IMR-90 (cell line): ENCODE results near the gene RBM5. TPM values are rescaled to one million over a fixed set of nuclear protein-coding genes. Genes with fewer than 3 reads are reported as not detected.

ENCODE experiments used
- ATAC-seq: fragments of 200-7000 bp; cut with Tn5 transposase; 2 replicates; pipeline ENCODE4 v1.9.1; 2020; ENCODE audit warnings: low read depth, mild to moderate bottlenecking, moderate library complexity
- BruUV-seq: library from RNA; stranded (reverse); fragments of 400-500 nt; replicated peaks from 2 replicates; lab custom pipeline; 2021; lab: Mats Ljungman, UMichigan
- CTCF ChIA-PET: fragments of 300-600 bp; formaldehyde crosslinking; extraction: SDS; loops from one replicate; lab custom pipeline; 2021; ENCODE audit warnings: antibody characterized with exemption; lab: Yijun Ruan, JAX
- POLR2A ChIA-PET: fragments of 300-600 bp; sonication (Branson Sonifier 250); formaldehyde crosslinking; loops from one replicate; lab custom pipeline; 2022; ENCODE audit warnings: antibody characterized with exemption; ENCODE audit not compliant: unreplicated experiment; lab: Charles Lee
- DNase-seq: peaks from one replicate; pipeline ENCODE4 v3.0.0; 2013
- H2AFZ ChIP-seq: replicated peaks from 2 replicates; pipeline ENCODE3; 2013; ENCODE audit warnings: low read length, mild to moderate bottlenecking; ENCODE audit not compliant: poor library complexity
- H2AK5ac ChIP-seq: 2 replicates; pipeline ENCODE4 v1.6.1; 2013; ENCODE audit warnings: low read depth, low read length, inconsistent platforms
- H2AK9ac ChIP-seq: replicated peaks from 2 replicates; pipeline ENCODE3; 2013; ENCODE audit warnings: mild to moderate bottlenecking, low read depth, low read length, moderate library complexity; ENCODE audit not compliant: poor library complexity
- H2BK120ac ChIP-seq: 2 replicates; pipeline ENCODE4 v1.6.1; 2013; ENCODE audit warnings: low read depth, low read length, inconsistent platforms
- H2BK15ac ChIP-seq: 3 replicates; pipeline ENCODE4 v1.6.1; 2013; ENCODE audit warnings: low read depth, low read length, inconsistent platforms
- H2BK20ac ChIP-seq: 2 replicates; pipeline ENCODE4 v1.6.1; 2013; ENCODE audit warnings: low read depth, mild to moderate bottlenecking, inconsistent platforms, low read length, moderate library complexity
- H2BK5ac ChIP-seq: 2 replicates; pipeline ENCODE4 v1.6.1; 2013; ENCODE audit warnings: mild to moderate bottlenecking, low read depth, low read length, inconsistent platforms; ENCODE audit not compliant: poor library complexity, severe bottlenecking
- H3K14ac ChIP-seq: replicated peaks from 2 replicates; pipeline ENCODE4 v1.6.1; 2013; ENCODE audit warnings: low read depth, low read length, inconsistent platforms
- H3K18ac ChIP-seq: 2 replicates; pipeline ENCODE4 v1.6.1; 2013; ENCODE audit warnings: low read depth, low read length, control low read depth
- H3K23ac ChIP-seq: 2 replicates; pipeline ENCODE4 v1.6.1; 2013; ENCODE audit warnings: low read depth, low read length, inconsistent platforms
- H3K27ac ChIP-seq: 2 replicates; pipeline ENCODE4 v1.5.1; 2013; ENCODE audit warnings: mild to moderate bottlenecking, control low read depth, low read length; ENCODE audit not compliant: insufficient read depth
- H3K27me3 ChIP-seq: 2 replicates; pipeline ENCODE4 v1.6.1; 2013; ENCODE audit warnings: low read length; ENCODE audit not compliant: control insufficient read depth, insufficient read depth
- H3K36me3 ChIP-seq: 2 replicates; pipeline ENCODE4 v1.6.1; 2013; ENCODE audit warnings: low read length, mixed read lengths; ENCODE audit not compliant: control insufficient read depth, insufficient read depth
- H3K4ac ChIP-seq: 2 replicates; pipeline ENCODE4 v1.6.1; 2013; ENCODE audit warnings: low read depth, low read length, inconsistent platforms
- H3K4me1 ChIP-seq: 2 replicates; pipeline ENCODE4 v1.6.1; 2013; ENCODE audit warnings: low read length, mixed read lengths; ENCODE audit not compliant: control insufficient read depth, insufficient read depth
- H3K4me2 ChIP-seq: 2 replicates; pipeline ENCODE4 v1.6.1; 2013; ENCODE audit warnings: low read depth, mild to moderate bottlenecking, control low read depth, low read length, moderate library complexity
- H3K4me3 ChIP-seq: 2 replicates; pipeline ENCODE4 v1.5.1; 2013; ENCODE audit warnings: low read depth, mild to moderate bottlenecking, control low read depth, low read length, moderate library complexity; ENCODE audit not compliant: insufficient read depth
- H3K56ac ChIP-seq: 2 replicates; pipeline ENCODE4 v1.6.1; 2013; ENCODE audit warnings: low read length, inconsistent platforms; ENCODE audit not compliant: insufficient read depth; ENCODE audit errors: extremely low read depth
- H3K79me1 ChIP-seq, 2 experiments: 2 replicates each; pipeline ENCODE4 v1.6.1; 2013; ENCODE audit warnings: low read length in 2 of 2, inconsistent platforms in 1 of 2, low read depth in 1 of 2
- H3K9ac ChIP-seq: 2 replicates; pipeline ENCODE4 v1.6.1; 2013; ENCODE audit warnings: low read depth, low read length, control low read depth
- H3K9me1 ChIP-seq: 2 replicates; pipeline ENCODE4 v1.6.1; 2013; ENCODE audit warnings: low read length, inconsistent platforms; ENCODE audit not compliant: insufficient read depth
- H3K9me3 ChIP-seq: 2 replicates; pipeline ENCODE4 v1.6.1; 2013; ENCODE audit warnings: low read length; ENCODE audit not compliant: control insufficient read depth, insufficient read depth
- H4K20me1 ChIP-seq: 2 replicates; pipeline ENCODE4 v1.6.1; 2013; ENCODE audit warnings: low read length, inconsistent platforms; ENCODE audit not compliant: insufficient read depth
- H4K5ac ChIP-seq: 2 replicates; pipeline ENCODE4 v1.6.1; 2013; ENCODE audit warnings: mild to moderate bottlenecking, low read depth, low read length, control low read depth
- H4K8ac ChIP-seq, 2 experiments: 2 replicates each; pipeline ENCODE4 v1.6.1; 2013; ENCODE audit warnings: low read depth in 2 of 2, low read length in 2 of 2, control low read depth in 1 of 2, inconsistent platforms in 1 of 2
- H4K91ac ChIP-seq: 2 replicates; pipeline ENCODE4 v1.6.1; 2013; ENCODE audit warnings: low read depth, low read length, inconsistent platforms; ENCODE audit not compliant: insufficient read depth
- BHLHE40 ChIP-seq: fragments of 150-350 bp; IDR thresholded peaks from 2 replicates; pipeline ENCODE4 v1.6.1; 2016; ENCODE audit warnings: mild to moderate bottlenecking, low read depth, low read length
- CEBPB ChIP-seq: IDR thresholded peaks from 2 replicates; pipeline ENCODE4 v1.6.1; 2012; ENCODE audit warnings: low read depth, low read length, improper control_type of control experiment
- CHD1 ChIP-seq: IDR thresholded peaks from 2 replicates; pipeline ENCODE4 v1.6.1; 2012; ENCODE audit warnings: low read depth, low read length, improper control_type of control experiment
- ELK1 ChIP-seq: fragments of 150-350 bp; IDR thresholded peaks from 2 replicates; pipeline ENCODE4 v1.6.1; 2016; ENCODE audit warnings: low read depth, mild to moderate bottlenecking, low read length, moderate library complexity, borderline replicate concordance
- MAZ ChIP-seq: IDR thresholded peaks from 2 replicates; pipeline ENCODE4 v1.6.1; 2012; ENCODE audit warnings: low read depth, mild to moderate bottlenecking, low read length, improper control_type of control experiment, moderate library complexity, borderline replicate concordance
- POLR2A ChIP-seq: IDR thresholded peaks from 2 replicates; pipeline ENCODE4 v1.6.1; 2012; ENCODE audit warnings: mild to moderate bottlenecking, low read depth, low read length
- RAD21 ChIP-seq: IDR thresholded peaks from 2 replicates; pipeline ENCODE4 v1.6.1; 2012; ENCODE audit warnings: low read length, improper control_type of control experiment
- RFX5 ChIP-seq: IDR thresholded peaks from 2 replicates; pipeline ENCODE4 v1.8.0; 2012; ENCODE audit warnings: low read depth, mild to moderate bottlenecking, low read length, moderate library complexity
- USF2 ChIP-seq: fragments of 150-350 bp; IDR thresholded peaks from 2 replicates; pipeline ENCODE4 v1.6.1; 2017; ENCODE audit warnings: mild to moderate bottlenecking, antibody characterized with exemption, low read length, low read depth
- WGBS, 2 experiments: methylation state at CpG; one replicate each; pipeline versions ENCODE4 v1.1.5 to v1.1.7; 2013; ENCODE audit warnings: missing lambda C conversion rate in 2 of 2; ENCODE audit not compliant: insufficient read length in 1 of 2; ENCODE audit errors: extremely low coverage in 2 of 2; 5-methylcytosine and 5-hydroxymethylcytosine counted together
- dilution Hi-C: fragments of 300-500 bp; cut with HindIII; formaldehyde crosslinking; loops from one replicate; pipeline ENCODE4 v1.14.3; 2018; ENCODE audit warnings: low sequenced_read_pairs; ENCODE audit not compliant: unreplicated experiment
- in situ Hi-C: fragments of 300-500 bp; cut with MboI; formaldehyde crosslinking; loops from 3 replicates; pipeline ENCODE4 v1.14.3; 2019; ENCODE audit warnings: low sequenced_read_pairs, inconsistent platforms, mixed read lengths
- intact Hi-C: fragments of 100-400 bp; cut with micrococcal nuclease; formaldehyde crosslinking; loops from 2 replicates; pipeline ENCODE4 v1.10.0; 2022
- polyA plus RNA-seq, 3 experiments: library from polyadenylated mRNA; depleted of rRNA; stranded (reverse); fragments of >200 nt; gene quantifications; 2 replicates each; pipeline ENCODE4 v1.2.3, GENCODE V29; 2012; ENCODE audit warnings: low replicate concordance in 1 of 3
- total RNA-seq: library from RNA; depleted of rRNA; stranded (reverse); fragments of >200 nt; gene quantifications from 2 replicates; pipeline ENCODE4 v1.2.3, GENCODE V29; 2012

RBM5 gene
- total and polyA plus RNA-seq, 2 of the 4 experiments (the other 2 are of a cell fraction), result 121 to 155 TPM

GRCh38 chr3:50111757-50112156 is 23.0 kb downstream of the RBM5 start:
- no peak overlapping the region for H3K27ac ChIP-seq
- peaks cover 79% of the 10 kb centered on the region for H3K36me3 ChIP-seq
- H2BK15ac ChIP-seq, result no peak overlapping the region
- H4K8ac ChIP-seq, result no peak overlapping the region
- H2AK5ac ChIP-seq, result no peak overlapping the region
- H3K79me1 ChIP-seq, result peaks cover 28 to 38% of the 10 kb centered on the region in 2 experiments
- ATAC-seq (no peak), DNase-seq (no peak)
- no peaks in the 10 kb centered on the region for H3K4me1 ChIP-seq
- TF ChIP-seq CHD1 (no peak), BHLHE40 (no peak), USF2 (no peak), MAZ (no peak), POLR2A (no peak), CEBPB (no peak), RAD21 (no peak), RFX5 (no peak), ELK1 (no peak)
- no peak overlapping the region for H3K4ac ChIP-seq
- H3K23ac ChIP-seq, result no peak overlapping the region
- H2AK9ac ChIP-seq, result no peak overlapping the region
- peaks cover 12% of the 10 kb centered on the region for H4K20me1 ChIP-seq
- no TSS peak for BruUV-seq
- intact Hi-C loops, result no loop called here
- POLR2A ChIA-PET, result no interaction called here
- H3K18ac ChIP-seq, result no peak overlapping the region
- no peak overlapping the region for H2BK120ac ChIP-seq
- H3K4me2 ChIP-seq, result no peak overlapping the region
- H2BK5ac ChIP-seq, result no peak overlapping the region
- H2AFZ ChIP-seq, result no peak overlapping the region
- H3K27me3 ChIP-seq, result no peaks in the 10 kb centered on the region
- H2BK20ac ChIP-seq, result no peak overlapping the region
- dilution Hi-C loops, result no loop called here
- in situ Hi-C loops, result no loop called here
- no peaks in the 10 kb centered on the region for H3K9me3 ChIP-seq
- H3K4me3 ChIP-seq, result no peak overlapping the region
- no peak overlapping the region for H3K14ac ChIP-seq
- H4K5ac ChIP-seq, result no peak overlapping the region
- CTCF ChIA-PET, result no interaction called here
- H4K91ac ChIP-seq, result no peak overlapping the region
- no peaks in the 10 kb centered on the region for H3K9me1 ChIP-seq
- WGBS, 2 experiments, result no CpG with 5 or more reads among the region's 5 CpGs
- H3K9ac ChIP-seq, result no peak overlapping the region
- H3K56ac ChIP-seq, result no peak overlapping the region
